ENCODE measurements around the gene DENND1A.

The DENND1A gene

DNA sequence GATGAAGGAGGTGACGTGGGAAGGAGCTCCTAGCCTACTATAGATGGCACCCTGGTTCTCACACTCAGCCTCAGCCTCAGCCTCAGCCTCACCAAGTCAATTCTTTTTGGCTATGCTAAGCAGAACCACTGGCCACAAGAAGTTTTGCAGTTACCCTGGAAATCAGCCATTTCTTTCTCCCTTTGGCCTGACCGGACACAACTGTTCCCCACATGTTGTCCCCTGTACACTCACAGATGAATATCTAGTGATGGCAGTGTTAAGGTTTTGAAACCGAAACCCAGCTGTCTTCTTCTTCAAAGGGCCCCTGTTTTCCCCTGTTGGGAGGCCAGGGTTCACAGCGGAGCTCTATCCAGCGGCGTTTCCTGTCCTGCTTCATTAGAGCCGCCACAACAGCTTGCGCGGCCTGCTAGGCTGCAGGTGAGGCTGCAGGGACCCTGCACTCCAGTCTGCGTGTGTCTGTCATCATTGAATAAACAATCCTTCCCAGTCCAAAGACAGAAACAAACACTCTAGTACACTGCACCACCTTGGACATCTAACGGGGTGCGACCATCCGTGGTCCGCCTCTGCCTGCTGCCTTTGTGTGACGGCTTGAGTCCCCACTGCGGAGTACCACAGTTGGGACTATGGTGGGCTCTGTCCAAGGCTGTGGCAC lies 250.5 kb downstream of the DENND1A start:
- Mint-ChIP-seq H3K4me1 (peaks cover 32% of the 10 kb centered on the region), H3K9me3 (peaks cover 4 to 11% of the 10 kb centered on the region in 2 donors), H3K27ac (no peak overlapping the region), H3K4me3 (no peak overlapping the region), H3K27me3 (no peaks in the 10 kb centered on the region)
- ATAC-seq = peak; percentile 81
- DNase-seq = peak in 1 of 2 donors; percentile 27

DNA sequence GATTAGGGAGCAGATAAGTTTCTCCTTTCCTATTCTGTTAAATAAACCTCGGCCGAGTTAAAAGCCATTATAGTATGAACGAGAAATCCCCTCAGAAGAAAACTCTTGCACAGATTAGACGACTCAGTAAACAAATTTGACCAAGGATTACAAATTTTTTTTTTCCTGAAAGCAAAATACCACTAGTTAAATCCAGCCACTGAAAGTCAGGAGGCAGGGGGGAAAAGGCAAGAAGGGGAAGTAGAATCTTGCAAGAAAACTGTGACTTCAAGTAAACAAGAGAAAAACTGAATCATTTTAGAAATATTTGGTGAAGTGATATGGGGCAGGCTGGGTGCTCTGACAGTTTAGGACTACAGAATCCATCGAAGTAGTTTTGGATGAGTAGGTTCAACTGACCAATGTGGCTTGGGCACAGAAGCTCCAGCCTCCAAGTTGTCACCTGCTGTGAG lies 251.0 kb downstream of the DENND1A start:
- Mint-ChIP-seq H3K9me3 (peaks cover 10 to 16% of the 10 kb centered on the region in 2 donors), H3K4me3 (no peak overlapping the region), H3K27me3 (no peaks in the 10 kb centered on the region), H3K4me1 (peaks cover 27% of the 10 kb centered on the region), H3K27ac (no peak overlapping the region)
- ATAC-seq (no peak), DNase-seq (no peak)

DNA sequence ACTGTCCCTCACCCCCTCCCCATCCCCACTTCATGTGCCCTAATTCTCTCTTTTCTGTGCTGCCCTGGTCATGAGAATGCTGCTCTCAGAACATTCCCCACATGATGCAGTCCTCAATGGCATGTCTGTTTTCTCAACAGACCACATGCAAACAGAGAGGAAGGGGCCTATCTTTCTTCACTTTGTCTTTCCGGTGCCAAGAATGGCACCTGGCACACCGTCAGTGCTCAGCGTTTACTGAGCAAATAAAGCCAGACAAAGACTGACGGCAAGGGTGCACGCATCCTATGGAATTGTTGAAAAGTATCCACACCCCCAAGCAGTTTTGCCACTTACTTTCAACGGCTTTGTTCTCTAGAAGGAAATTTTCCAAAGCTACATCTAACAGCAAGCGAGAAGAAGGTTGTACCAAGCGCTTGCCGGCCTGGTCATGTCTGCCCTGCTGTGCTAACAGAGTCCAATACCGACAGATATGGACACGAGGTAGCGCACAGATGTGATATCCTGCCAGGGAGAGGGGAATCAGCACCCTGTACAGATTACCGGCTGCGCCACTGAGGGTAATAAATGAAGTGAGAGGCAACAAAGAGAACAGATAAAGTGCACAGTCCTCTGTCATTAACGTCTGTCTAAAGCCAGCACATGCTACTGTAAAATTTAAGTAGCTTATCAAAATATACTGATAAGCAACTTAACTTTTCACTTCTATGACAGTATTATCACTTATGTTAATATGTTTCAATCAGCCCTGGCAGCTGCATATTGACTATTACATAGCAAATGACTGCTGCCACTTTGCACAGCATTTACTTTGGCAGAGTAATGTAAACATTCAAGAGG lies 251.7 kb downstream of the DENND1A start:
- Mint-ChIP-seq H3K4me1 (peaks cover 22% of the 10 kb centered on the region), H3K27ac (no peak overlapping the region), H3K4me3 (no peak overlapping the region), H3K9me3 (peaks cover 16 to 23% of the 10 kb centered on the region in 2 donors), H3K27me3 (no peaks in the 10 kb centered on the region)
- ATAC-seq (no peak), DNase-seq (no peak)

DNA sequence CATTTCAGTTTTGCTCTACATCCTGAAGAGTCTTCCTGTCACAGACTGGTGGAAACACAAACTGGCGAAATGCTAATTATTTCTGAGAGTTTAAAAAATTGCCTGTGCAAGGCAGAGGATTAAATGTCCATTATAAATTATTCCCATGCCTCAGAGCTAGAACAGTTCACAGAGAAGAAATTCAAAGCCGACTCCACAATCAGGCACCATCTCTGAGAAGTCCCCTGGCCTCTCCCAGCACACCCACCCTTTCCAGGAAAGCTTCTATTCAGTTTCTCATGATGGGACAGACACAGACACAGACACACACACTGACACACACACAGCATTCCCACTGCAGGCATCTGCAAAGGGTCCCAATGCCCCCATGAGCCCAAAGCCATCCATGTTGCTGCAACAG lies 253.1 kb downstream of the DENND1A start:
- H3K27ac Mint-ChIP-seq = no peak overlapping the region
- no peak overlapping the region for H3K4me3 Mint-ChIP-seq
- no peaks in the 10 kb centered on the region for H3K27me3 Mint-ChIP-seq
- peaks cover 23% of the 10 kb centered on the region in 2 donors for H3K9me3 Mint-ChIP-seq
- ATAC-seq = no peak
- DNase-seq = no peak
- peaks cover 15% of the 10 kb centered on the region for H3K4me1 Mint-ChIP-seq

DNA sequence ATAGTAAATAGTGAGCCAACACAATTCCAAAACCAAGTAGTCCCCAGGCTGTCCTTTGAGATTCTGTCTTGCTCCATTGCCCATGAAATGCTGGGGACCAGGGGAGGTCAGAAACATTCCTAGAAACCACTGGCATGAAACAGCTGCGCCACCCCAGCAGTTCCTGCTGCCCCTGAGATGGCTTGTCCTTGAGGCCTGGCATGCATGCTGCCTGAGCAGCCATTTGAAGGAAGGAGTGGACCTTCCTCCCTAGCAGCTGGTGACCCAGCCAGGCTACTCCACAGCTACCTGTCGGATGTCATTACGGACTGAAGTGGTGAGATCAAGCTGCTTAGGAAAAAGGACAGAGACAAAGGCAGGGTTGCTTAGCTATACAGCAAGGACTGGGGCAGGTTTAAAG lies 260.6 kb downstream of the DENND1A start:
- H3K27ac Mint-ChIP-seq = no peak overlapping the region
- DNase-seq (no peak), ATAC-seq (no peak)

DNA sequence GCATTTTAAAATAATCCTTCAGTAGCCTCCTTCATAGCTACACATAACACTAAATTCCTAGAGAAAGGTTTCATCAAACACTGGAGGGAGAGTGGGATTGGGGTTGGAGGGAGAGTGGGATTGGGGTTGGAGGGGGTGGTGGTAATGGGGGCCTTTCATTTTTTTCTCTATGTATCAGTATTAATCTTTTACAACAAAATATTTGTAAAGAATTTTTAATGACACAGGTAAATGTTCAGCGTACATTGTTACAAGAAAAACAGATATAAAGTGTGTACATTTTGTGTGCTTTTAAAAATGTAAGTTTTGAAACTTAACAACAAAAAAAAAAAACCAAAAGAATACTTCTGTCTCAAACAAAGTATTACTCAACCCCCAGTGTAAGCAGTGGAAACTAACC lies 266.4 kb downstream of the DENND1A start:
- H3K4me3 Mint-ChIP-seq = no peak overlapping the region
- H3K9me3 Mint-ChIP-seq = peaks cover 15 to 33% of the 10 kb centered on the region in 2 donors
- no peaks in the 10 kb centered on the region for H3K4me1 Mint-ChIP-seq
- ATAC-seq (no peak), DNase-seq (no peak)
- no peak overlapping the region for H3K27ac Mint-ChIP-seq
- H3K27me3 Mint-ChIP-seq = no peaks in the 10 kb centered on the region

More for the DNA sequence above, 260.6 kb downstream of the DENND1A start:
- Mint-ChIP-seq H3K4me1 (no peaks in the 10 kb centered on the region), H3K9me3 (peaks cover 25 to 33% of the 10 kb centered on the region in 2 donors), H3K27me3 (no peaks in the 10 kb centered on the region), H3K4me3 (no peak overlapping the region)

DNA sequence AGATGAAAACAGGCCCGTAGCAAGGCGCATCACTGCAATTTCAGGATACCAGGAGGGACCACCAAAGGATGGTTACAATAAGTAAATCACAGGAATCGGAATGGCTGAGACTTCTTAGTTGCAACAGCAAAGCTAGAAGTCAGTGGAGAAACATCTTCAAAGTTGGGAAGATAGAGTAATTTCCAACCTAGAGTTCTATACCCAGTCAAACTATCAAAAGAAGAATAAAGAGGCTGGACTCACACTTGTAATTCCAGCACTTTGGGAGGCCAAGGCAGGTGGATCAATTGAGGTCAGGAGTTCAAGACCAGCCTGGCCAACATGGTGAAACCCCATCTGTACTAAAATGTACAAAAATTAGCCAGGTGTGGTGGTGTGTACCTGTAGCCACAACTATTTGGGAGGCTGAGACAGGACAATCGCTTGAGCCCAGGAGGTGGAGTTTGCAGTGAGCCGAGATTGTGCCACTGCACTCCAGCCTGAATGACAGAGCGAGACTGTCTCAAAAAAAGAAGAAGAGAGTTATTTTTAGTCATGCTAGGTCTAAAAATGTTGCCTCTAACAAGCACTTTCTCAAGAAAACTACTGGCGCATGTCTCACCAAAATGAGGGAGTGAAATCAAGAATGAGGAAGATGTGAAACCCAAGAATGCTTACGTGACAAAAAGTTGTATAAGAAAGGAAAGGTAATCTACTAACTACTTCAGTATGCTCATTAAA lies 267.7 kb downstream of the DENND1A start:
- H3K27ac Mint-ChIP-seq = no peak overlapping the region
- no peak for DNase-seq
- H3K9me3 Mint-ChIP-seq = peaks cover 15 to 29% of the 10 kb centered on the region in 2 donors
- no peaks in the 10 kb centered on the region for H3K4me1 Mint-ChIP-seq
- H3K27me3 Mint-ChIP-seq = no peaks in the 10 kb centered on the region
- no peak overlapping the region for H3K4me3 Mint-ChIP-seq
- no peak for ATAC-seq

DNA sequence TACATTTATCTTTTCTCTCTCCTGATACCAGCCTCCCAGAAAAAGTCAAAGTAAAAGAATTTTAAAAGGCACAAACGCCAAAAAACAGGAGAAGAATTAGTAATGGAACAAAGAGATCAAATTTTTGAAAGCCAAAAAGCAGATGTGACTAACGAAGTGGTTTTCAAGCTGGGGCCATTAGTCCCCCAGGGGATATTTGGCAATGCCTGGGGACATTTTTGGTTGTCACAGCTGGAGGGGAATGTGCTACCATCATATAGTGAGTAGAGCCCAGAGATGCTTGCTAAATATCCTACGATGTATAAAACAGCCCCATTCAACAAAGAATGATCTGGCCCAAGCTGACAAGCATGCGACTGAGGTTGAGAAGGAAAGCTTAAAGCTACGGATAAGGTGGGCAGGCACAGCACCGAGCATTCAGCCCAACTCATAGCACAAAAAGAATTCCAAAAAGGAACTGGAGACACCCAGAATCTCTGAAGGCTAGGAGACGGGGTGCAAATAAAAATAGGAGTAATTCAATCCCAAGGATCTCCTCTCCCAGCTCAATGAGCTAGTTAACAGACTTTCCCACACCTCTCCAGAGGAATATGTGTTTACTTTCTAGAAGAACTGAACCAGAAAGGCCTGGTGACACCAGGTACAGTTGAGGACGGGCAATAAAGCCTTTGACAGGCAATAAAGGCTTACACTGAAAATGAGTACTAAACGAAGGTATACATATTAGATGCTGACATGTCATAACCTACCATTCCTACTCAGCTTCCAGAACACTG lies 269.0 kb downstream of the DENND1A start:
- Mint-ChIP-seq H3K27me3 (no peaks in the 10 kb centered on the region), H3K4me3 (no peak overlapping the region), H3K27ac (no peak overlapping the region), H3K9me3 (peaks cover 13 to 28% of the 10 kb centered on the region in 2 donors), H3K4me1 (no peaks in the 10 kb centered on the region)
- DNase-seq = no peak
- no peak for ATAC-seq

DNA sequence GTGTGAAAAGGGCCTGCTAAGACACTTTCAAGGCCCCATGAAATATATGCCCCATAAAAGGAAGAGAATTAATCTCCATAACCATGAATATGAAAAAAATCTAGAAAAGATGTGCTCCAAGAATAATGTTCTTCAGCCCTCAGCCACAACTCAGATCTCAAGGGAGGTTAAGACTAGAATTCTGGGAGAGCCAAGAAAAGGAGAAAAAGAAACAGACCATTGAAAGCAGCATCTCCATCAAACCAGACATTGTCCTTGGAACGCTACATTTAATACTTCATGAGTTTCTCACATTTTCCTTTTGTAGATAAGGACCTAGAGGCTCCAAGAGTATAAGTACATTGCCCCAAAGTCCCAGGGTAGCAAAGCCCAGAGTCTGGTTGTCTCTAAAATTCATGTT lies 270.6 kb downstream of the DENND1A start:
- Mint-ChIP-seq H3K9me3 (peaks cover 0 to 20% of the 10 kb centered on the region in 2 donors), H3K4me3 (no peak overlapping the region), H3K27me3 (no peaks in the 10 kb centered on the region), H3K4me1 (no peaks in the 10 kb centered on the region), H3K27ac (no peak overlapping the region)
- no peak for ATAC-seq
- DNase-seq = no peak

DNA sequence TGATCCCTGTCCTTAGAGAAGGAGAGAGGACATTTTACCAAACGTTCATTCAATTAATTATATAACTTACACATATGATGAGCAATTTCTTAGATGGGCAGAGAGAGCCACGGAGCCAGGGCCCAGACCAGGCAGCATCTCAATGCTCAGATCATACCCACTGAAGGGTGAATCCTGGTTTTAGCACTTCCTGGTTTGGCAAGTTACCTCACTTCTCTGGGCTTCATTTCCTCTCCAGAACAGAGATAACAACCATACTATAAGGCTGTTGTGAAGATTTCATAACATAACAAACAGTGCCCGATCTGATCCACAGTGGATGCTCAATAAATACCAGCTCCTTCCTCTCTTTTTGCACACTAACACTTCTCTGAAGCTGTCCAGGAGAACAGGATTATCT lies 271.1 kb downstream of the DENND1A start:
- H3K4me1 Mint-ChIP-seq = no peaks in the 10 kb centered on the region
- DNase-seq = no peak

DNA sequence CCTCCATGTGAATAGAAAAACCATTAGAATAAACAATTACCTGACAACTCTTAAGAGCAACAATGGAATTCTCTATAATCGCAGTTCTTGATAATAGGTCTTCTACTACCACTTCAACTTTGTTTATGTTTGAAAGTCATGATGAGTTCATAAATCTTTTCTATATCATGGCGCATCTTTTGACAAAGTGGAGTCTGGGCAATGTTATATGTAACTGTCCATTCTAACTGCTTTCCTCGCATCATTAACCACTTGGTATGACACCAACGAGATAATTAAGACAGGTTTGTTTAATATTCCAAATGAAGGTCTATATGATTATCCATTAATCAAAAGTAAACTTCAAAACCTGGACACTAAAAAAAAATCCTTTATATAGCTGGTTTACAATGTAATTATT lies 272.0 kb downstream of the DENND1A start:
- DNase-seq = no peak
- no peaks in the 10 kb centered on the region for H3K4me1 Mint-ChIP-seq
- H3K27ac Mint-ChIP-seq = no peak overlapping the region
- no peak overlapping the region for H3K4me3 Mint-ChIP-seq
- peaks cover 0 to 15% of the 10 kb centered on the region in 2 donors for H3K9me3 Mint-ChIP-seq
- H3K27me3 Mint-ChIP-seq = no peaks in the 10 kb centered on the region
- no peak for ATAC-seq

More for the DNA sequence above, 271.1 kb downstream of the DENND1A start:
- H3K27me3 Mint-ChIP-seq = no peaks in the 10 kb centered on the region
- H3K9me3 Mint-ChIP-seq = peaks cover 0 to 16% of the 10 kb centered on the region in 2 donors
- ATAC-seq = no peak
- no peak overlapping the region for H3K4me3 Mint-ChIP-seq
- H3K27ac Mint-ChIP-seq = no peak overlapping the region

DNA sequence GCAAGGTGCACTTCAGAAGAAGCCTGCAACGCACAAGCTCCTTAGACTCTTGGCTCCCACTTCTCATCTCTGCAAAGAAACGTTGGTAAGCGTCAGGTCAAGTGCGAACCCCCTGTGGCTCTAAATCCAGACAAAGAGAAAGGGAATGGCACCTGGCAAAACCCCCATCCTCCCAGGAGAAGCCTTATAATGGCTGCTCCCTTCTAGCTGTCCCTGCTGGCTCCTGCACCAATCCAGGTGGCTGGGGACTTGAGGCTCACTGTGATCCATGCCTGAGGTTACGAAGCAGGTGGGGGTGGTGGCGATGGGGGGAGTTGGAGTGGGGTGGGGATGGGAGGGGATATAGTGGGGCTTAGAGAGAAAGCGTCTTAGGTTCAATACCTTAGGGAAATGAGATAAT lies 272.8 kb downstream of the DENND1A start:
- no peaks in the 10 kb centered on the region for H3K27me3 Mint-ChIP-seq
- no peak for ATAC-seq
- no peak overlapping the region for H3K27ac Mint-ChIP-seq
- H3K9me3 Mint-ChIP-seq = peaks cover 0 to 9% of the 10 kb centered on the region in 2 donors
- no peak for DNase-seq
- no peak overlapping the region for H3K4me3 Mint-ChIP-seq
- H3K4me1 Mint-ChIP-seq = no peaks in the 10 kb centered on the region

DNA sequence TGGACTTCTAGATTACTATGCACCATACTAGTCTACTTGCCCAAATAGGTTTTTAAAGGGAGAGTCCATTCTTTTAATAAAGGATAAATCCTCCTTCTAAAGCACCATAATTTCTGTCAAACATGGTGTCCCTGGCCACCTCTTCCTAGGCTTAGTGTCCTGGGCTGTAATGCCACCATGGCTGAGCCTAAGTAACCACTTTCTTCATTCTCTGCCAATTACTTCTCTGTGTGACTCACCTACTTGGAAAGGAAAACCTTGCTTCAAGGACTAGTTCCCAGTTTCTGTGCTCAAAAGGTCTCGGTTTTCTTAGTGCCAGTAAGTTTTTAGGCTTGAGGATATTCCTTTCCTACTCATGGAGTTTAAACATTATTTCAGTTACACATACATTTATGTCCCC lies 273.4 kb downstream of the DENND1A start:
- no peak overlapping the region for H3K27ac Mint-ChIP-seq

DNA sequence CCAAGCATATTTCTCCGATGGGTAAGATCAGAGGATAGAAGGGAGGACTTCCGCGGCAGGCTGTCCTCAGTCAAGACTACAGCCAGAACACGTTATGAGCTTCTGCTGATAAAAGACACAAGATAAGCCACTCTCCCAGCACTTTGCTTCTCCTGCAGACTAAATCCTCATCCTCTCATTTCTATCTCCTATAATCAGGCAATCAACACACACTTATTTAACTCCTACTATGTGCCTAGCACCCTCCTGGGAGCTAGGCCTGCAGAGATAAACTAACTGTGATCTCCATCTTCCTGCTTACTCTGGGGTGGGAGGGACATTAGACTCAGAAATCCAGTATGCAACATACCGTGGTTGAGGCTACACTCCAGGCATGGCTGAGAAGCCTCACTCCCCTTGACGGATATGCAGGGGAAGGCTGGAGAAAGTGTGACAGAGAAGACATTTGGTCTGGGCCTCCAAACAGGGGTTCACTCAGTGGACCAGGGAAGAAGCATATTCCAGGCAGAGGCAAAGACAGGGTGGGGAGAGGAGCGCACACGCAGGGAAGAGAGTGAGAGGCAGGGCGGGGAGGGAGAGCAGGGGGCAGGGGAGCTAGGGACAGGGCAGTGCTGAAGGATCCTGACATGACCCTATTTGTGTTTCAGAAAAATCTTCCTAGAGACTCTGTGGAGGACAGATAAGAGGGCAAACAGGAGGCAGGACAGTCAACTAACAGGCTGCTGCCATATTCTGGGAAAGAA lies 274.1 kb downstream of the DENND1A start:
- ATAC-seq (no peak), DNase-seq (no peak)
- Mint-ChIP-seq H3K4me1 (no peaks in the 10 kb centered on the region), H3K4me3 (no peak overlapping the region), H3K9me3 (peaks cover 0 to 4% of the 10 kb centered on the region in 2 donors), H3K27me3 (no peaks in the 10 kb centered on the region), H3K27ac (no peak overlapping the region)

More for the DNA sequence above, 273.4 kb downstream of the DENND1A start:
- no peaks in the 10 kb centered on the region for H3K27me3 Mint-ChIP-seq
- DNase-seq = no peak
- no peak for ATAC-seq
- peaks cover 0 to 3% of the 10 kb centered on the region in 2 donors for H3K9me3 Mint-ChIP-seq
- no peaks in the 10 kb centered on the region for H3K4me1 Mint-ChIP-seq
- H3K4me3 Mint-ChIP-seq = no peak overlapping the region
